HG03039 (cell line): ENCODE results near the gene HDAC2.
"Not testable (repeated sequence)": the region's sequence is repeated elsewhere in the genome, so short reads cannot be mapped to it uniquely, and the experiment has no call there.

Source experiments
- ATAC-seq: cut with Tn5 transposase; IDR thresholded peaks from one replicate; pipeline ENCODE4 v1.9.1; 2021; ENCODE audit warnings: mild to moderate bottlenecking, moderate library complexity; ENCODE audit not compliant: unreplicated experiment

Gene HDAC2

DNA sequence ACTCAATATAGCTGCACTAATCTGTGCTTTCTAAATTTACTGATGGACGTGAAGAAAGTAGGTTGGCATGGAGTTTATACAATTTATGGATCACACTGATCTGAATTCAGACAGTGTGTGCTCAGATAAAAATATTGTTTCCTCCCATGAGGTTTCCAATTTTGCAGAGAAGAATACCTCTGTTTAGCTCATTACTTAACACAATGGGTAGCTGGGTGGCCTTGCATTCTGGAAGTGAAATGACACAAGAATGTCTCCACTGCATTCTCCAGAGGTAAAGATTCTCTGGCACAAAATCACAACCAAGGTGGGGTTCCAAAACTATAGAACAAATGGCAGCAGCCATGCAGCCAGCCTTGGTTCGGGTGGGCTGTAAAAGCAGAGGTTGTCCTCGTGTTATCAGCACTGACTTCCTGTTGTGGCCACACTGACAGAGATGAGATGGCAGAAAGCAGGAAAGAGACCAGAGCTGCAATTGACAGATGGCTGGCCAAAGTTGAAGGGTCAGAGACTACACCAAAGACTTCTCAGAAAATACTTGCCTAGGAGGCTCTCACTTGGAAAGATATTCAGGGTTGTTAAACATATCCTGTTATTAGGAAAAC, 50.2 kb downstream of the HDAC2 start:
- no peak for ATAC-seq

DNA sequence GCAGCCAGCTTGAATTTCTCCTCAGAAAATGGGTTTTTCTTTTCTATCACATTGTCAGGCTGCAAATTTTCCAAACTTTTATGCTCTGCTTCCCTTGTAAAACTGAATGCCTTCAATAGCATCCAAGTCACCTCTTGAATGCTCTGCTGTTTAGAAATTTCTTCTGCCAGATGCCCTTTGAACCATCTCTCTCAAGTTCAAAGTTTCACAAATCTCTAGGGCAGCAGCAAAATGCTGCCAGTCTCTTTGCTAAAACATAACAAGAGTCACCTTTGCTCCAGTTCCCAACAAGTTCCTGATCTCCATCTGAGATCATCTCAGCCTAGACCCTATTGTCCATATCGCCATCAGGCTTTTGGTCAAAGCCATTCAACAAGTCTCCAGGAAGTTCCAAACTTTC, 60.7 kb downstream of the HDAC2 start:
- ATAC-seq: not testable (repeated sequence)

DNA sequence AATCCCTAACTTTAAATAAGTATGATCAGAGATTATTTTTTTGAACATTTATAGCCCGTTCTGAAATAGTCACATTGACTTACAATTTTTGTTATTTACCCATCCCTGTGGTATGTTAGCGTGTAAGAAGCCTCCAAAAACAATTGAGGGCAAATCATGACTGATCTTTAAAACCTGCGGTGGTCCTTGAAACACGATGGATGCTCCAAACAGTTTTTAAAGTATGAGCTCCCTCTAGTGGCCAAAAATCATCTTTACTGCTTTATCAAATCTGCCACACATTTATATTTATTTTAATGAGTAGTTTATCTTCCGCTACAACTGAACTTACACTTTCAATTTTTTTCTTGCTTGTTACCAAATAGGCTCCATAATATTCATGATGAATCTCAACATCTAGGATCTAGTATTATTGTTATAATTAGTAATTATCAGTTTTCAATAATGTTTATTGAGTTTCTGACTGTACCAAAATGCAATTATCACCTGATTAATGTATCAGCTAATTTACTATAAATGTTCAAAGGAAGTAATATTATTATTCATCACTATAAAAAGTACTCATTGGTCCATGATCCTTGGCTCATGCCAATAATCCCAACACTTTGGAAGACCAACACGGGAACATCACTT, 61.6 kb downstream of the HDAC2 start:
- no peak for ATAC-seq

DNA sequence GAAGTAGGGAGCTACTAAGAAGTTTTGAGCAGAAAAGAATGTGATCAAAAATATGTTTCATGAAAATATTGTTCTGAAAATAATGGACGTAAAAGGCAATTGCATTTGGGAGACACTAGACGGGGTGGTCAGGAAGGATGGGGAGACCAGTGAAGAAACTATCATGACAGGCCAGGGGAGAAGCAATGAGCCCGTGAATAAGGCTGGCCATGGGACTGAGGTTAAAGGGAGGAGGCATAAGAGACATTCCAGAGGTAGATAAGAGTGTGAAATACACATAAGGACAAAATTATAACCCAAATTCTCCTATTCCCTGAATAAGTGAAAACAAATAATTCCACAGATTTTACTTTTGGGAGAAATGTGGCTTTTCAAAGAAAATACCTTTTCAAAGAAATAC, 62.1 kb downstream of the HDAC2 start:
- no peak for ATAC-seq

DNA sequence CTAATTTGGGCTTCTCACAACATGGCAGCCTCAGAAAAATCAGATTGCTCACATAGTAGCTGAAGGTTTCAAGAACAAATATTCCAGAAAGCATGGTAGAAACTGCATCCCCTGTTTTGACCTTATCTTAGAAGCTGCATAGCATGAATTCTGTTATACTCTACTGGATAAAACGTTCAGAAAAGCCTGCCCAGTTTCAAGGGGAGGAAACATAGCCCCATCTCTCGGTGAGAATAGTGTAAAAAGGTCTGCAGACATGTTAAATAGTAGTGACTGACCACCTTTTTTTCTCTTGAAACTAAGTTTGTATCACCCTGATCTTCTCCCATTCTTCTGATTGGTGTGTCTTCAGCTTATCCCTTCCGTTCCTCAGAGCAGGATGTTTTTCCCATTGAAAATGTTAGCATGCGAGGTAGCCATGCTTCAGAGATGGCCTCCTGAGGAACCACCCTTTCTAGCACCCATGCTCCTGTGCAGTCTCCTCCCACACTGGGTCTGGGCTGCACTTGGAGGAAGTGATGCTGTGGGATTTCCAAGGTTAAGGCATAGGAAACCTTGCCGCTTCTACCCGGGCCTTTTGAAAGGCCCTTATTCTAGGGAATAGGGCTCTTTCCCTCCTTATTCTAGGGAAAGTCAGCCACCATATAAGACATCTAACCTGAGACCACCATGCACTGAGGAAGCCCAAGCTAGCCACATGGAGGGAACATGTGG, 63.7 kb downstream of the HDAC2 start:
- no peak for ATAC-seq

DNA sequence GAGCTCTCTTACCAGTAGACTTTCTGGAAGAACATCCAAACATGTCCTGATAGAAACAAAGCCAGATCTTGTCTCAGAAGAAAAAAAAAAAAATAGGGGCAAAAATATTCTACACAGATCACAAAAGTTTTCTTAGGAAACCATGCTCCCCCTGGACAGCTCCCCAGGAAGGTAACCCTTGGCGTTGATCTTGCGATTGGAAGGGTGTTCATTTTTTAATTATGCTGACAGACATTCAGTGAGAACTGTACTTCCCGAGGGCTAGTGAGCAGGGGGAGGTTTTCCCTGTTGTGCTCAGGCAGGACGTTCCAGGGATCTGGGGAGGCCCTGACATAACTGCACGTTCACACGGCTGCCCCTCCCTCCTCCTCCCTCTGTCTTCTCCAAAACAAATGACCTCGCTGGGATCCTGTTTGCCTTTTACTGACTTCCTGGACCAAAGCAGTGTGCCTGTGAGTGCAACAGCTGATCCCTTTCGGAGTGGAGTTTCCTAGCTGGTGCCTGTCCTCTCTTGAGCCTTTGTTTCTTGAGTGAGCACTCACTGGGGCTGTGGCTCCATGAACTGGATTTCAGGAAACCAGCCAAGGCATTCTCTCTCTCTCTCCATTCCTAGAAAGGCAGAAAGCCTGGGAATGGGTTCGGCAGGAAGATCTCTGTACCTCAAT, 67.2 kb downstream of the HDAC2 start:
- no peak for ATAC-seq

DNA sequence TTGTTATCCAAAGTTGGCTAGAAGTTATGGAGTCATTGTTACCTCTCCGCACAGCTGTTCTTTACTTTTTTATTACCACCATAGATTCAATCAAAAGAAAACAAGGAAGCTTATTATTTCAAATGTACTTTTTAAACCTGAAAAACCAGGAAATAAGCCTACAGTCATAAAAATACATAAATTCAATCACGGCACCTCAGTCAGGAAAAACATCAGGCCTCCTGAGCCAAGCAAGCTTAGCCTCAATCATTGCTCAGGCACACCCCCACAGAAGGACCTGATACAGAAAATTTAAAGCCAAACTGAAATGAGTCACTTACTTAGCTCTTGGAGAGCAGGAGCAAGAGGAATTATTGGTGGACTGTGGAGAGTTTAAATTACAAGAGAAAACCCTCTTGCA, 69.5 kb downstream of the HDAC2 start:
- no peak for ATAC-seq

DNA sequence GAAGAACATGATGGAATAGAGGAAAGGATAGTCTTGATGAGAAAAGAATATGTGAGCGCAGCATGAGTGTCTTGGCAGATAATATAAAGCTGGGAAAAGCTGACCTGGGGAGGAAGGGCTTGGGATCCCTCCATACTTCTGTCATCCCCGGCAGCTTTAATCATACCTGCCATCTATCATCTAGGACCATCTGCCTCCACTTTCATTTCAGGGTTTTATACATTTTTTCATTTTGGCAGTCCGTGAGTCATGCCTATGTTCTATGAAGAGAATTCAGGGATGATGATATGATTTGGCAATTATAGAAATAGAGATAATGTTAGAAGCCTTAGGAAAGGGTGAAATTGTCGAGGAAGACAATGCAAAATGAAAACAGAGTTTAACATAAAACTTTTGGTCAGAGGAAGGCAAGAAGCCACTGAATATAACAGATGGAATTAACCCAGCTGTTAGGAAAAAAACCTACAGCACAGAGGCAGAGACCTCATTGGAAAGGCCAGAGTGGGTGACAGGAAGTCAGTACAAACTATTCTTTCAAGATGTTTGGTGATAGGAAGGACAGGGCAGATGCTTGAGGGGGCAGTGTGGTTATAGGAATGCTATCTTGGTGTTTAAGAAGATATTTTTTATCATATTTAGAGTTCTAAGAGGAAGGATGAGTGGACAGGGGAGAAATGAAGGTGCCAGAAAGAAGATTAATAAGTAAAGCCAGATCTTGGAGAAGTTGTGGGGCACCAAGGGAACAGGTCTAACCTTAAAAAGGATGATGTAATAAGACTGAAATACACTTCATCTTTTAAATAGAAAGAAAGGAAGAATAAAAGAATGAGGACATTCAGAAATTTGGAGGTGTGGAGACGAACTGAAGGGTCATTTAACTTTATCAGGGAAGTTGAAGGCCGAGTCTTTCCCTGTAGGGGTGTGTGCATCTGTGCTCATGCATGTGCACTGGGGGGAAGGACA, 76.0 kb downstream of the HDAC2 start:
- ATAC-seq: no peak

DNA sequence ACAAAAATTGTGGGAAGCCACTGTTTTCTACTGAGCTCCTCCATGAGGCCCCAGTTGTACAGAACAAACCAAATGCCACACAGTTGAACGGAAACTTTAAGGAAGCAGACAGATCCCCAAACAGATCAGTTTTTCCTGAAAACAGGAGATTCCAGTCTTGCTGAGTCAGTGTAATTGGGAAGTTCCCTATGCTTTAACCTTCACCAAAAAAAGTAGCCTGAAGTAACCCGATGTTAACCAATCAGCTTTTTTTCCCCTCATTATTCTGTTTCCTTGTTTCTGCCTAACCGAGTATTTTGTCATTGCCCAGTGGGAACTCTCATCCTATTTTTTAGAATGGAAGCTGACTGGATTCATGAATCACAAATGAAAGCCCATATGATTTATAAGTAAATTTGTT, 77.1 kb downstream of the HDAC2 start:
- ATAC-seq: no peak

DNA sequence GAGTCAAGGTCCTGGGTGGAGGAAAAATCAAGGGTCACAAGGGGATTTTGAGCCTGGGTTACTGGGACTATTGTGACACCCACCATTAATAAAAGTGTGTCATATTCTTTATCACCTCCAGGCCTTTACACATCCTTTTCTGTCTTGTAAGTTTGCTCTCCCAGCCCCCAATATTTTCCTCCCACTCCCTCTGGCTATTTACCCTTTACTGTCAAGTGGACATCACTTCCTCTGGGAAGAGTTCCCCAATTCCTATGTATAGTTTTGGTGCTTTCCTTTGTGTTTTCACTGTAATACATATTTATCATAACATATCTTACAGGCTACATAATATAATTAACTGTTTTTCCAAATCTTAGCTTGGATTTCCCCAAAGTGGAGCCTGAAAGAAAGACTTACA, 77.5 kb downstream of the HDAC2 start:
- ATAC-seq: no peak

DNA sequence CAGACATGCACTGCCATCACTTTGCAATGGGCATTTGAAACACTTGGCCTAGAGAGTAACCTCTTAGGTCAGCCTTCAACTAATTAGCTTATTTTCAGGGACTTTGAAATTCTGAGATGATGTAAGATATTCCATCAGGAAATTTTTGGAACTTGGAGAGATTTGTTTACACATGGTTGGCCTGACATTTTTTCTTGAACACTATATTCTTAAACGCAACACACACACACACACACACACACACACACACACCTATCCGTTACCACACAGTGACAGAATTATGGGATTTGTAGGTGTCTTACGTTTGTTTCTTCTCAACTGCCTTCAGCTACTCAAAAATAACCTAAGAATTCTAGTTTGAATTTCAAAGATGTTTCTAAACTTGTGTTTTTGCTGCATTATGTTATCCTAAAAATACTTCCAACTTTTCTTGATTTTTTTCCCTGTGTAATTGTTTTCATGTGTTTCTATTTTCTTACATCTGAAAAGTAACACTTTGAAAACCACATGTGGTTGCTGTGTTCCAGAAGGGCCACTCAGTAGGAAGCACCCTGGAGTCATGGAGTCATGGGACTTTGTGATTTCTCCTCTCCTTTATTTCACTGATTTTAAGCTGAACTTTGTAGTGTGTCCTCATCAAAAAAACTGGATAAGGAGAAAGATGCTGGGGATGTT, 81.9 kb downstream of the HDAC2 start:
- ATAC-seq: no peak

DNA sequence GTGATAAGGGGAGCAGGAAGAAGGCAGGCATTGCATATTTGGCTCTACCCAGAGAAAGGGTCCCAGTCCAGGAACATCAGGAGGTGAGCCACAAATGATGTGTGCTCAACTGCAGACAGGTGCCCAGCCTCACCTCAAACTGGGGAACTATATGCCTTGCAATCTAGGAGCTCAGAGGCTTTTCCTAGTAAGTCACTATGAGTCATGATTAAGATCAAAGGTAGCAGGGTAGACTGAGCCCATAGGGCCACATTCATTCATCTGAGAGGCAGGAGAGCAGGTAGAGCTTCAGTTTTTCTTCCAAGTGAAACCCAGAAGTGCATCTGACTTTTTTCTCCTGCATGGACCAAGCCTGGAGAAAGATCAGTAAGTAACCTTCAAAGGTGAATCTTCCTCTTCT, 82.5 kb downstream of the HDAC2 start:
- no peak for ATAC-seq

DNA sequence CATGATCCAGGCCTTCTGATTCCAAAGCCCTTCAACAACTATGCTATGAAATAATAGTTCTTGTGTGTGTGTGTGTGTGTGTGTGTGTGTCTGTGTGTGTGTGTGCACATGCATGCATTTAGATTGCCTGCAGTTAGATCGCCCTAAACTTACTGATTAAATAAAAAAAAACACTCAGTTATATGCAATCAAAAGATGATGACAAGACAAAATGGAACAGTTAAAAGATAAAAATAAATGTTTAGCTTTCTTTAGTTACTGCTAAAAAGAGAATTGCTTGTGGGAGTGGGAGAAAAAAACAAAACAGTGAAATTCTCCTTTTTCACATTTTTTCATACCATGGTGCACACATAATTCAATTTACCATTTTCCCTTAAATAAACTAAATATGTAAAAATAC, 84.4 kb downstream of the HDAC2 start:
- ATAC-seq: no peak

DNA sequence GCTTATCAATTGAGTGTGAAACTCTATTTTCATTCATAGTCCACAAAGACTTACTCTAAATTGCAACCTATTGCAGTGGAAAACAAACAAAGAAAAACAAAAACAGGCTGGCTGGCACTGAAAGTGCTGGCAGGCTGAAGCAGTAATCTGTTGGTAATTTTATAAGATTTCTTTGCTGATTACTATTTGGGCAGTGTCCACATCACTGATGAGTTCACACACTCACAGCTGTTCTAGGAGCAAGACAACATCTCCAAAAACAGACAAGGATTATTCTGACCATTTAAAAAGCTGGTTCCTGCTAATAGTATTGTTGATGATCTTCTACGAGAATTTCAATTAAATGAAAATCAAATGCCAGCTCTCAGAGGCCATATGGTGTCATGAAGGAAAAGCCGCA, 86.9 kb downstream of the HDAC2 start:
- no peak for ATAC-seq
